GM21619 (cell line): ENCODE data around the gene NSL1.
"Not testable (repeated sequence)": the region's sequence is repeated elsewhere in the genome, so short reads cannot be mapped to it uniquely, and the experiment has no call there.

Experiments used
- ATAC-seq: cut with Tn5 transposase; IDR thresholded peaks from one replicate; pipeline ENCODE4 v1.9.1; 2021; ENCODE audit not compliant: unreplicated experiment

The NSL1 gene

GRCh38 chr1:212783976-212784375 is 7.6 kb downstream of the NSL1 start:
- no peak for ATAC-seq

DNA sequence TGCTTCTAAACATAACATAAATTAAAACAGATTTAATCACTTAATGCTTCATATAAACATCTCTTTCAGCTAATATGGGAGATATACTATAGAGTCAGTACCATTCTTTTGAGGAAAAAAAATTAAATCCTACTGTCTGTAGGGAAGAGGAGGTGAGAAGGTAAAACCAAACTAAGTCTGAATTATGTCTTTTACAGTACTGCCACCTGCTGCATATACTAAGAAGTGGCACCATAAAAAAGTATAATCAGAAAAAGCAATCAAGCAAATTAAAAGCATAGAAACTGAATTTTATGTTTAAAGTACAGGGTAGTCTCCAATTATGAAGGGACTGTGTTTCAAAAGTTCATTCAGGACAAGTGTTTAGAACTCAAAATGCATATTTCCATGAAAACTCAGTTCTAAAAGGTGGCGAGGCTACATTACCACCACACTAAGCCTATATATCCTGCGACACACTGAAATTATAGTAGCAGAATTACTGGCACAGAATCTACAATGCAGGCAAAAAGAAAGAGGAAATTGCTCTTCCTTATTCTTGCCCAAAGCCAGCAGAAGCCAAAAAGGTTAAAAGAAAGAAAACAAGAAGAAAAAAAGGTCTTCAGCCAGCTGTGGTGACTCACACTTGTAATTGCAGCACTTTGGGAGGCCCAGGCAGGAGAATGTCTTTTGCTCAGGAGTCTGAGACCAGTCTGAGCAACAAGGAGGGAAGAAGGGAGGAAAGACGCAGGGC is 9.0 kb downstream of the NSL1 start:
- no peak for ATAC-seq

DNA sequence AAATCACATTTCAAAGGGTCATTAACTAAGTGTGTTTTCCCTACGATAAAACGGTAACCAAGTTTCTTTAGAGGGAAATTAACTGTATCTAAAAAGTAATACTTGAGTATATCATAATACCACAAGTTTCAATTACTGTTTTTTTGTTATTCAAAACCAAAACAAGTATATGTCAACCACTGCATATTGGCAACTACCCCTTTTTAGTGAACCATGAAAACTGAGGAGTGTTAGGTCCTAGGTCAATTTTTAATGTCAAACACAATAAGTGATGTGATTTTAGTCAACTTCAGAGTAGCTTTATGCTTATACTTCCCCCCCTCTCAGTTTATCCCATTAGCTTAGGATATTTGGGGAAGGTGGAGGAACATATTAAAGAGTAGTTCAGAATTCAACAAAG is 10.4 kb downstream of the NSL1 start:
- no peak for ATAC-seq

GRCh38 chr1:212780759-212781158 is 10.8 kb downstream of the NSL1 start:
- no peak for ATAC-seq

- not testable (repeated sequence) for ATAC-seq
Measured at GRCh38 chr1:212779086-212779485, 12.5 kb downstream of the NSL1 start.

GRCh38 chr1:212777151-212777550 is 14.4 kb downstream of the NSL1 start:
- ATAC-seq = no peak

DNA sequence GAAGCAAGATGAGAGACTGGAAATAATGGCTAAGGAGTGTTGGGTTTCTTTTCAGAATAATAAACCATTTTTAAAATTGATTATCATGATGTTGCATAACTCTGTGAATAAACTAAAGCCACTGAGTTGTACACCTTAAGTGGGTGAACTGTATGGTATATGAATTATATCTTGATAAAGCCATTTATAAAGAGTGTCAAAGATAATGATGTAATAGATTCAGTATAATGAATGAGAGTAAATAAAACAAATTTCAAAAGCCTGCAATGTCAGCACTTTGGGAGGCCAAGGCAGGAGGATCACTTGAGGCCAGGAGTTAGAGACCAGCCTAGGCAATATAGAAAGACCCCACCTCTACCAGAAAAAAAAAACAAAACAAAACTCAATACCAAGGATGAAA is 16.3 kb downstream of the NSL1 start:
- no peak for ATAC-seq

GRCh38 chr1:212774584-212774983 is 17.0 kb downstream of the NSL1 start:
- no peak for ATAC-seq

DNA sequence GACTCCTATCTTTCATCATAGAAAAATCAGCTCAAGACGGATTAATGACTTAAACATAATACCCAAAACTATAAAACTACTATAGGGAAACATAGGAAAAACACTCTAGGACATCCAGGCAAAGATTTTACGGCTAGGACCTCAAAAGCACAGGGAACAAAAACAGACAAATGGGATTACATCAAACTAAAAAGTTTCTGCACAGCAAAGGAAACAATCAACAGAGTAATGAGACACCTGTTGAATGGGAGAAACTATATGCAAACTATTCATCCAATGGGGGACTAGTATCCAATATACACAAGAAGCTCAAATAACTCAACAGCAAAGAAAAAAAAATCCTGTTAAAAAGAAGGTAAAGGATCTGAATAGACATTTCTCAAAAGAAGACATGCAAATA is 18.6 kb downstream of the NSL1 start:
- ATAC-seq = no peak

GRCh38 chr1:212771341-212771740 is 20.2 kb downstream of the NSL1 start:
- ATAC-seq = no peak

DNA sequence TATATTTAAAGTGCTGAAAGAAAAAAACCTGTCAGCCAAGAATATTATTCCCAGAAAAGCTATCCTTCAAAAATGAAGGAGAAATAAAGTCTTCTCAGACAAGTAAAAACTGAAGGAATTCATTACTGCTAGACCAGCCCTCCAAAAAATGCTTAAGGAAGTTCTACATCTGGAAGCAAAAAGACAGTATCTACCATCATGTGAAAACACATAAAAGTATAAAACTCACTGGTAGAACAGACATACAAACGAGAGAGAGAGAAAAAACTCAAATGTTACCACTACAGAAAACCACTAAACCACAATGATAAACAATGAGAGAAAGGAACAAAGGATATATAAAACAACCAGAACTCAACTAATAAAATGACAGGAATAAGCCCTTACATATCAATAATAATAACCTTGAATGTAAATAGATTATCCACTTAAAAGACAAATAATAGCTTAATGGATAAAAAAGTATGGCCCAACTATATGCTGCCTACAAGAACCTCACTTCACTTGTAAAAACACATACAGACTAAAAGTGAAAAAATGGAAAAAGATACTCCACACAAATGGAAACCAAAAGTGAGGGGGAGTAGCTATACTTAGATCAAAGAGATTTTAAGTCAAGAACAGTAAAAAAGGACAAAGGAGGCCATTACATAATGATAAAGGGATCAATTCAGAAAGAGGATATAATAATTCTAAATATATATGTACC is 22.0 kb downstream of the NSL1 start:
- no peak for ATAC-seq

DNA sequence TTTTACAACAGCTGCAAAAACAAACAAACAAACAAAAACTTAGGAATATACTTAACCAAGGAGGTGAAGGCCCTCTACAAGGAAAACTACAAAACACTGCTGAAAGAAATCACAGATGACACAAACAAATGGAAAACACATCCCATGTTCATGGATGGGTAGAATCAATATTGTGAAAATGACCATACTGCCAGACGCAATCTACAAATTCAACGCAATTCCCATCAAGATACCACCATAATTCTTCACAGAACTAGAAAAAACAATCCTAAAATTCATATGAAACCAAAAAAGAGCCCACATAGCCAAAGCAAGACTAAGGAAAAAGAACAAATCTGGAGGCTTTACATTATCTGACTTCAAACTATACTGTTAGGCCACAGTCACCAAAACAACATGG is 24.8 kb downstream of the NSL1 start:
- not testable (repeated sequence) for ATAC-seq

DNA sequence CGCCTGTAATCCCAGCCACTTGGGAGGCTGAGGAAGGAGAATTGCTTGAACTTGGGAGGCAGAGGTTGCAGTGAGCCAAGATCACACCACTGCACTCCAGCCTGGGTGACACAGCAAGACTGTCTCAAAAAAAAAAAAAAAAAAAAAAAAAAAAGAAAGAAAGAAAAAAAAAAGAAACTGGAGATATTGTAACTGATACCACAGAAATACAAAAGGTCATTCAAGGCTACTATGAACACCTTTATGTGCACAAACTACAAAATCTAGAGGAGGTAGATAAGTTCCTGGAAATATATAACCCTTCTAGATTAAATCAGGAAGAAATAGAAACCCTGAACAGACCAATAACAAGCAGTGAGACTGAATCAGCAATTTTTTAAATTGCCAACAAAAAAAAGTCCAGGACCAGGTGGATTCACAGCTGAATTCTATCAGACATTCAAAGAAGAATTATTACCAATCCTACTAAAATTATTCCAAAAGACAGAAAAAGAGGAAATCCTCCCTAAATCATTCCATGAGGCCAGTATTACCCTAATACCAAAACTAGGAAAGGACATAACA is 26.8 kb downstream of the NSL1 start:
- not testable (repeated sequence) for ATAC-seq

DNA sequence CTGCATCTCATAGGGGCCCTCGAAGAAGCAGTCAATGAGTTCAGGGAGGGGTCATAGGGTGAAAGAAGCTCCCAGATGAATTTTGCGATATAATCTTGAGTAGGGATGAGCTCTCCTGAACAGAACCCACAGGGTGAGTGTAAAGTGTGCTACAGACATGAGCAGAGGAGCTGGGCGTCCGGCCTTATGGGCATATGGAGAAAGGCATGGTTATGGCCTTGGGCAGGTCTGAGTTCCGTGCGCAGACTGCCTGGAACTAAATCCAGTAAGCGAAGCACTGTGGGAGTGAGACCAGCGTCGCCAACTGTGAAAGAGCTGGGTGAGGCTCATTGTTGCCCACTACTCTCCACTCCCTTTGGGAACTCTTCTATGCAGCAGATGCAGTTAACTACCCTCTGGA is 28.7 kb downstream of the NSL1 start:
- no peak for ATAC-seq

DNA sequence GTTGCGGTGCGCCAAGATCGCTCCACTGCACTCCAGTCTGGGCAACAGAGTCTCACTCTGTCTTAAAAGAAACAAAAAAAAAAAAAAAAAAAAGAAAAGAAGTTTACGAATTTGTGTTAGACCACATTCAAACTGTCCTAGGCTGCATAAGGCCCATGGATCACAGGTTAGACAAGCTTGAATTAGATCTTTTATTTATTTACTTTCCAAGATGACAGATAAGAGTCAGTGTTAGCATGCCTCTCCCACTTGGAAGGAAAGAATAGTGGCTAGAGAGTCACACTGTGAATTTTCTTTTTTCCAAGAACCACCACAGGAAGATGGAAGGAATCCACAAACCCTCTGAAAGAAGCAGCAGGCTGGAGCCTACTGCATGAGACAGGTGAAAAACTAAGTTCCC is 29.3 kb downstream of the NSL1 start:
- ATAC-seq = no peak

DNA sequence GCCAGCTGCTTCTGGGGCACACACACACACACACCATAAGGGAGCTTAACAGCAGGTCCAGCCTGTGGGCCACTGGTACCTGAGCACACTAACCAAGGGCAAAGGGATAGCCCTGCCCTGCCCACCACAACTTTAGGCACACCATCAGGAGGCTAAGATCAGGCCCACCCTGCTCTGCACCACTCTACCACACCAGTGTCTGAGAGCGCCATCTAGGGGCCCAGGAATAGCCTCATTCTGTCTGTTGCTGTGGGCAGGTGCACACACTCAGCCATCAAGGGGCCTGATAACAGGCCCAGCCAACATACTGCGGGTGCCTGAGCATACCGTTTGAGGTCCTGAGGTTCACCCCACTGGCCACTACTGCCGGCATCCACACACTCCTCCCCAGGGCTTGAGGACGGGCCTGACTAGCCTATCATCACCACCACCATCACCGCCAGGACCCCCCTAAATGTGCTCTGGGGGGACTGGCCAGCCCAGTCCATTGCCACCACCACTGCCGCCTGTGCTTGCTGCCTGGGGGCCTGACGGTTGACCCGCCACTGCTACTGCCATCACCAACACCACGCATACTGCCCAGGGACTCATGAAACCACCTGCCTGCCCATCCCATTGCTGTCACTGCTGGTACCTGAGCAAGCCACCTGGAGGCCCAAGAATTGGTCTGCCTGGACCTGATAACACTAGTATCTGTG is 31.3 kb downstream of the NSL1 start:
- ATAC-seq = no peak

- ATAC-seq = no peak
Measured at GRCh38 chr1:212759683-212760082, 31.9 kb downstream of the NSL1 start.

DNA sequence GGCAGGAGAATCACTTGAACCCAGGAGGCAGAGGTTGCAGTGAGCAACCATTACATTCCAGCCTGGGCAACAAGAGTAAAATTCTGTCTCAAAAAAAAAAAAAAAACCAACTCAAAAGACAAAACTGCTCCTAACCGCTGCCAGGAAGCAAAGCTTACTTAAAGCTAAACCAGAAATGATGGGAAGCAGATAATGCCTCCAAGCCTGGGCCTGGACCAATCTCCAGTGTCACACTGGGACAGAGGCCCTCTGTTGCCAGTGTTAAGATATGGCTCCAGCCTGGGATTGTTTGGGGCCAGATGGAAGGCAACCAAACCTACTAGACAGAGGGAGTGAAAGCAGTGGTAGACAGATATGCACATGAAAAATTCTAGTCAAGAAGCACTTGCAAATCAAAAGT is 36.9 kb downstream of the NSL1 start:
- no peak for ATAC-seq

- ATAC-seq = peak; percentile 36
Measured at GRCh38 chr1:212754193-212754592, 37.4 kb downstream of the NSL1 start.

GRCh38 chr1:212753749-212754148 is 37.8 kb downstream of the NSL1 start:
- ATAC-seq = no peak

GRCh38 chr1:212752934-212753497 is 38.6 kb downstream of the NSL1 start:
- peak; percentile 25 for ATAC-seq
